T follicular helper cell (primary cell): Measurements from ENCODE around the gene FHIT.

Source experiments
- DNase-seq: peaks from one replicate; pipeline ENCODE4 v3.0.0-alpha.2; 2020; ENCODE audit warnings: low read depth

FHIT gene

DNA sequence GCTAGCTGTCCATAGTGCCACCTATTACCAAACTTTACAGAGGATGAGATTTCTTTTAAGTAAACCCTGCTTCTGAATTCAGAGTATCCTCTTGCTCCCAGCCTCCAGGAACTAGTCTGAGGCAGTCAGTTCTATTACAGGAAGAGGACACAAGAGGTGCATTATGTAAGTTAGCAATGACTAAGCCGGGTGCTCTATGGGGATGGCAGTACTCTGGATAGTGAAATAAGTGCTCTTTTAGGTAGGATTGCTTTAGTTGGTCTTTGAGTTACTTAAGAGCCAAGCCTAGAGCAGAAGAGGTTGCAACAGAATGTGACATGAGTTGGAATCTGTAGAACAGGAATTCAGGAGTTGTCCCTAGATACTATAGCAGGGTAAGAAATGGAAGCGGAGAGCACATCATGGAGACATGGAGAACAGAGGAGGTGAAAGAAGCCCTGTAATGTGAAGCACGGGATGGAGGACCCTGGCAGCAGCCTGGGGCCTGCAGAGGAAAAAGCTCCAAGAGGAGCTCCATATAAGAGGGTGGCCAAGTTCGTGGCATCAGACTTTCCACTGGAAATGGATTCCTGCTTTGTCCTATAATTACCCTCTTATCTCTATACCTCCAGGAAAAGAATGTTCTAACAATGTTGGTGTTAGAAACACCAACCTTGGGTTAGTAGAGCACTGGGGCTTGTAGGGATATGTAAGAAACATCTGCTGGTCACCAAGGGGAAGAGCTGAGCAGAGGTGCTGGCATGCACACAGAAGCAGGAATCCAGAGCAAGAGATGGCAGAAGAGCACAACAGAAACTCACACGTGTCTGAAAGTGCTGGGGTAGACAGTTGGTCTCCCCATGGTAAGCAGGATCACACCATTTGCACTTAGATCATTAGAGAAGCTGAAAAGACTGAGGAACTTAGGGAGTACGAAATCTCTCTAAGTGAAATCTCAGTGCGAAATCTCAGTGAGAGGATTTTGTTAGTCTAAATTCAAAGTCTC, 851.1 kb downstream of the FHIT start:
- no peak for DNase-seq

DNA sequence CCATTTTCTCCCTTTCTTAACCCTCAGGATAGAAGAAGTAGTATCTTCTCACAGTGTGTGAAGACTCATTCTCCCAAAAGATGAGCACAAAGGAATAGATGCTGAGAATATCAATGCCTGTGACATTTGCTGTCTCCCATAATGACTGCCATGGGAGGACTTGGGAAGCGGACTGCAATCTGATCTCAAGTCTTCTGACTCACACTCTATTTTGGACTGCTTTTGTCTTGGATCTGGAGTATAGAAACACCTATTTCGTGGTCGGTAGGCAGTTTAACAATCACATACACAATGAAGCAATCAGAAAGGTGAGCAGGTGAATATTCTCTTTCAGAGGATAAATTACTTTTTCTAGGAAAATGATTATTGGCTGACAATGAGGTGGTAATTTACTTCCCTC, 852.0 kb downstream of the FHIT start:
- no peak for DNase-seq

DNA sequence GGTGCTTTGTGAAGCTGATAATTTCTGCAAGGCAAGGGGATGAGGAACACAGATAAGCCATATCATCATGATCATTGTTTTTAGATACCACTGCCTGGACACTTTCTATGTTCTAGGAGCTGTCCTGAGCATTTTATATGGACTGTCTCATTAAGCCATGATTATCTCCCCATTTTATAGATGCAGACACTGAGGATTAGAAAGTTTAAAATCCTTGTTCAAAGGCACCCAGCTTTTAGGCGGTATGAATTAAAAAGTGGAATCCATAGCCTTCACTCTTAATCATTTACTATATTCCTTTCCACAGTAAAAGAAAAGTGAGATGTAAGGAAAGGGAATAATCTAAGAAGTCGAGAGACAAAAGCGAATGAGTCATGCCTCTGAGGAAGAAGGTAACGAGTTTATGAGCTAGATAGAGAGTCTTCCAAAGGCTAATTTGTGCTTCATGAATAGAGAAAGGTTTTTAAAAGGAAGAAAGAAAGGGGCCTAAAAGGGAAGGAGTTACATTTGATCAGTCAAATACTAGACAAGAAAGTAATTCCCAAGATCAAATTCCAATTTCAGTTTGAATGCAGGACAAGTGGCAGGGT, 856.0 kb downstream of the FHIT start:
- no peak for DNase-seq

- DNase-seq: no peak
These were observed 857.3 kb downstream of the FHIT start for GRCh38 chr3:60393946-60394345.

DNA sequence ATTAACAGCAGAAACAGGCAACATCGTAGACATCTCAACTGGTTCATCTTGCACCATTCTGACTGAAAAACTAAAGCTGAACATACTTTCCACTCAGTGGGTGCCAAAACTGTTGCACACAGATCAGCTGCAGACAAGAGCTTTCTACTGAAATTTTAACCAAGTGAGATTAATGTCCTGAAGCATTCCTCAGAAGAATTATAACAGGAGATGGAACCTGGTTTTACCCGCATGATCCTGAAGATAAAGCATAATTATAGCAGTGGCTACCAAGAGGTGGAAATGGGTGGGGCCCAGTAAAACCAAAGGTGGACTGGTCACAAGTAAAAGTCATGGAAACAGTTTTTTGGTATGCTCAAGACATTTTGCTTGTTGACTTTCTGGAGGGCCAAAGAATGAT, 858.8 kb downstream of the FHIT start:
- DNase-seq: no peak

- no peak for DNase-seq
These were observed 860.0 kb downstream of the FHIT start for GRCh38 chr3:60391292-60391691.

- DNase-seq: no peak
These were observed 862.5 kb downstream of the FHIT start for GRCh38 chr3:60388731-60389130.

DNA sequence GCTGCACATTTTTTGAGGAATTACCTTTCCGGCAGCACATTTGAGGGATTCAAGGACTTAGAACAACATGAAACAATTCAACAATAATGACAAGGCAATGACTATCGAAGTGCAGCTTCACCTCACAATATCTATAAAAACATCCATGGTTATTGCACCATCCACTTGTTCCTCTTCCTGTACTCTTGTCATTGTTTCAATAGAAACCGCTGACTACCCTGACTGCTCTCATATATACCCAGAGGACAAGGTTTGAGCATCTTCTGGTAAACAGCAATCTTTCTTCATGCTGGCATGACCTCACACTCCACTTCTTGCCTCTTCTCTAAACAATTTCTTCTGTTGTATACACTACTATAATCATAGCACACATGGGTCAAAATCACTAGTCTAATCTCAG, 864.9 kb downstream of the FHIT start:
- DNase-seq: no peak

DNA sequence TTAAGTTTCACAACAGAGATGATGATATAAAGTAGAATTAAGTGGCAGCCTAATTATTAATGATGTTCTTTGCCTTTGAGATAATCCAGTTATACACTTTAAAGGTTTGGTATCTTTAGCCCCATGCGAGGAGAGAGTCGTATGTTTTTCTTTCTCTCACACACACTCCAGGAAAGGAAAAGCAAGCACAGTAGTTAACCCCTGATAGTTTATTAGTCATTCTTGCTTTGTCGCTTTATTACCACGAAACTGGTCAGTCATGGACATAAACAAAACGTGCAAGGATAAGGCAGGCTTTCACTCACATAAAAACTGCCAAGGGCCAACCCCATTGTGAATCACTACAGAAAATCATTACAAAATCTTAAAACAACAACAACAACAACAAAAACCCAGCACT, 866.9 kb downstream of the FHIT start:
- DNase-seq: no peak

- DNase-seq: no peak
These were observed 867.9 kb downstream of the FHIT start for GRCh38 chr3:60383345-60383744.

GRCh38 chr3:60366486-60366885, 884.8 kb downstream of the FHIT start:
- DNase-seq: no peak

DNA sequence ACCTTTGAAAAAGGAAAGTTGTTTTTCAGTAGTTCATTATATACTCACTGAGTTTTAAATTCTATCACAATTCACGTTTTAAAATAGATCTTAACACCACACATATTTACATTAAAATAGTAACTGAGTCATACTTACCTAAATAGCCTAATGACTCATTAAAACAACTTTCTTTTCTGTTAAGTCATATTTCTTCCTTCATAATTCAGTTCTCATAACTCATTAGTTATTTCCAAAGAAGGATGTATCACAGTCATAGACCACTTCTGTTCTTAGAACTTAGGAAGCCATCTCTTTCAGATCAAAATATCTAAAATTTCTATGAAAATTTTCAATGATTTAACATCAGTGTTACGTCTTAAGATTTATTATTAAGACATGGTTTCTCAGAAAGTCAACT, 885.9 kb downstream of the FHIT start:
- no peak for DNase-seq

- DNase-seq: no peak
These were observed 886.8 kb downstream of the FHIT start for GRCh38 chr3:60364475-60364874.

- no peak for DNase-seq
These were observed 887.4 kb downstream of the FHIT start for GRCh38 chr3:60363817-60364216.

DNA sequence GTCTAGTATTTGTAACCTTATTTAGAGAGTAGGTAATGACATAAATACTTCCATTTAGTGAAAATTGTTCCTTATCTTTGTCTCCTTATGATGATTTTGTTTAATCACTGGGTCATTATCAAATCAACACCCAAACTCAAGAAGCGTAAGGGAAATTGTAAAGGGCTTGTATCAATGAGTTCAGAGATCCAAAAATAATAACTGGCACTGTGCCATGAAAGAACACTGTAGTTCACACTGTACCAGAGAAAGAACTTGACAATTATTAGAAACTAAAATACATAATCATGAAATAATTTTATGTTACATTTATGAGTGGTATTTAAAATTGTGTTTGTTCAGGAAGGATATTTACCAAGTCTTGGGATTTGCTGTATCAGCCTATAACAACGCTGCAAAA, 895.4 kb downstream of the FHIT start:
- no peak for DNase-seq

DNA sequence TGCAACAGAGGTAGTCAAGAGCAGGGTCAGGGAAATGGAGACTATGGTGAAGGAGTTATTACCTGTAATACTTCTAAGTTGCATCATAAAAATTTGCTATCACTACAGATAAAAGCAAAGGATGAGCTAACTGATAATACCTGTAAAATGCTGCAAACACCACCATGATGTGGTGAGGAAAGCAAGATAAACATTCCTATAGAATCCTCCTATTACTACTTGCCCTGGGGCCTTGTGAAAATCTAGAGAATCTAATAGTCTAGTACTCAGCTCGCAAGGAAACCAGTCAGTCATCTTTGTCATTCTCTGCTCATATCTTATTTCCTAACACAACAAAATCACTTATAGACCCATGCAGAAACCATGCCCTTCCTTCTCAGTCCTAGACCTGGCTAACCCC, 899.8 kb downstream of the FHIT start:
- no peak for DNase-seq

GRCh38 chr3:60344340-60344739, 906.9 kb downstream of the FHIT start:
- DNase-seq: no peak

DNA sequence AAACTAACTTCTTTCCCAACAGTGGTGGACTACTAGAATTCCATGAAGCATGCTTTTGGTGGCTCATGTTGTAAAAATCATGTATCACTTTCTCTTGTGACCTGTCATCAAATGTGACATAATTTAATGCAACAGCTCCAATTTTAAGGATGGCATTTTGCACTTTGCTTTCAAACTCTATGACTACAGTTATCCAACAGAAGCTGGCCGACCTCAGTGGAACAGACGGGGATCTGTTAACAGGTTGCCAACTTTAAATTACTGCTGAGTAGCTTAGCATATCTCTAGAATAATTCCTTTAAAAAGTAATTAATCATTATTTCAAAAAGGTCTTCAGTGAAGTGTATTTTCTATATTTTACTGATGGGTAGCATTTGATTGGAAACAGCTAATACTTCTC, 907.4 kb downstream of the FHIT start:
- DNase-seq: no peak

DNA sequence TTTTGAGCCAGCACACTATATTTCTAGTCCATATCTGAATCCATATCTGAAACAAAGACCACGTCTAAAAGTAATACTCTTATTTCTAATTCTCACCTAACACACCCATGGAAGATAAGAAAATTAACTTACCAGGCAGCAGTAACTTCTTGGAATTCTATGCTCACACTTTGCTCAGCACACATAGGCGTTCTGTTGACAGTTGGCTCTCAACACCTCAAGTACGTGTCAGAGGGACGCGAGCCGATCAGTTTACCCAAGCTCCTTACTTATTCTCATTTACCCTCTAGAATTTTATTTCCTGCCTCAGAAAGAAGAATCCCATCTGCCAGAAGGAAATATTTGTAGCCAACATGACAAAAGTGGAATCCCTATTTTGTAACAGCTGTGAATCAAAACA, 911.9 kb downstream of the FHIT start:
- DNase-seq: no peak

GRCh38 chr3:60337421-60337820, 913.8 kb downstream of the FHIT start:
- no peak for DNase-seq

DNA sequence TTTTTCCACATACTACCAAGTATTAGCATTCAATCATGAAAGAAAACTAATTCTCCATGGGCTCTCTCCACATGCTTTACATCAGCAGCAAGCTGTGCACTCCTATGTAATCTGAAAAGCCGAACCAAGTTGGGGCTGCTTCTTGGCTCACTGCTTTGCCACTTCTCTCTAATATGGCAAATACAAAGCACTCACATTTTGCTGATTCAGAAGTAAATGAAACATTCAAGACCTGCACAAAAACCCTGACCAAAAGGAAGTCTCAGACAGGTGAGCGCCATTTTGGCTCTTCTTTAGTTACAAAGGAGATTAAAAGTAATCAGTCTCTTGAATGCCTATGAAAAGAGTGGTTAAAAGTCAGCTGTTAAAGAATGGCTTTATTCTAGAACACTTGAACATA, 915.2 kb downstream of the FHIT start:
- DNase-seq: no peak

GRCh38 chr3:60333710-60334109, 917.5 kb downstream of the FHIT start:
- DNase-seq: no peak

DNA sequence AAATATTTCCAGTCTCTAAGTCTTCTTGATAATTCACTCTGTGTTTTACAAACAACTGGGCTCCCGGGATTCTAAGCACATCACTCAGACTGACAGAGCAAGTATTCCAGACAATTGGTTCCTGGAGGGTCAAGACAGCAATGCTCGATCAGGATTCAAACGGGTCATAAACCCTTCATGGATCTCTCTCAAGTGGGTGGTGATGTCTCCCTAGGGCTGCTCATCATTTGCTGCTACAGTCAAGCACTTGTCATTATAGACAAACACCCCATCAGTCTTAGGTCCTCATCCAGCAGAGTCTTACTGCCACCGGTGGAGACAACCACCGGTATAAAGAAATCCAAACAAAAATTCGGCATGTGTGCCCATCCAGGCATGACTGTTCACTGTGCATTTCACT, 921.1 kb downstream of the FHIT start:
- DNase-seq: no peak
